Measurements from ENCODE around the gene UBN2.
"Not testable (repeated sequence)": the region's sequence is repeated elsewhere in the genome, so short reads cannot be mapped to it uniquely, and the experiment has no call there.

The UBN2 gene

GRCh38 chr7:139230774-139231512 is at the start of gene UBN2:
Gene UBN2, plus strand, starts transcription at chr7:139231237. Its CDS starts 248 bp downstream, at chr7:139231485.
- DNase-seq: peak; percentile 92

GRCh38 chr7:139181404-139181803 is 49.6 kb upstream of the UBN2 start:
- DNase-seq: no peak

- no peak for DNase-seq
These were observed 48.7 kb upstream of the UBN2 start for GRCh38 chr7:139182363-139182762.

- DNase-seq: no peak
These were observed 47.8 kb upstream of the UBN2 start for GRCh38 chr7:139183251-139183650.

- DNase-seq: no peak
These were observed 47.1 kb upstream of the UBN2 start for GRCh38 chr7:139183878-139184338.

GRCh38 chr7:139186146-139186545 is 44.9 kb upstream of the UBN2 start:
- DNase-seq: no peak

GRCh38 chr7:139189357-139189756 is 41.7 kb upstream of the UBN2 start:
- no peak for DNase-seq

GRCh38 chr7:139192014-139192706 is 38.9 kb upstream of the UBN2 start:
- no peak for DNase-seq

GRCh38 chr7:139200382-139200781 is 30.7 kb upstream of the UBN2 start:
- DNase-seq: no peak

- no peak for DNase-seq
These were observed 27.0 kb upstream of the UBN2 start for GRCh38 chr7:139203992-139204391.

- DNase-seq: no peak
These were observed 25.2 kb upstream of the UBN2 start for GRCh38 chr7:139205843-139206242.

- DNase-seq: no peak
These were observed 18.9 kb upstream of the UBN2 start for GRCh38 chr7:139212133-139212532.

- not testable (repeated sequence) for DNase-seq
These were observed 17.5 kb upstream of the UBN2 start for GRCh38 chr7:139213489-139213888.

- no peak for DNase-seq
These were observed 12.9 kb upstream of the UBN2 start for GRCh38 chr7:139218173-139218572.

- DNase-seq: no peak
These were observed 6.8 kb upstream of the UBN2 start for GRCh38 chr7:139224219-139224618.

GRCh38 chr7:139224836-139225235 is 6.2 kb upstream of the UBN2 start:
- not testable (repeated sequence) for DNase-seq

GRCh38 chr7:139225286-139226157 is 5.5 kb upstream of the UBN2 start:
- not testable (repeated sequence) for DNase-seq

- not testable (repeated sequence) for DNase-seq
These were observed 4.9 kb upstream of the UBN2 start for GRCh38 chr7:139226158-139226515.

GRCh38 chr7:139226988-139227488 is 4.0 kb upstream of the UBN2 start:
- DNase-seq: not testable (repeated sequence)

- no peak for DNase-seq
These were observed 1.0 kb upstream of the UBN2 start for GRCh38 chr7:139230023-139230422.

- DNase-seq: no peak
These were observed 608 bp upstream of the UBN2 start for GRCh38 chr7:139230484-139230773.

- DNase-seq: peak; percentile 27
These were observed 708 bp downstream of the UBN2 start for GRCh38 chr7:139231513-139232376.

- peak; percentile 7 for DNase-seq
These were observed 1.3 kb downstream of the UBN2 start for GRCh38 chr7:139232377-139232717.
